HEK293T (cell line): ENCODE measurements around the gene PYGO2.
A peak's percentile ranks its signal among the peaks of the same experiment; 100 is the strongest.

Source experiments
- CTCF ChIA-PET: fragments of 350-600 bp; formaldehyde crosslinking; extraction: SDS; loops from one replicate; lab custom pipeline; 2021; ENCODE audit warnings: antibody characterized with exemption, inconsistent platforms; lab: Yijun Ruan, JAX
- POLR2A ChIA-PET: fragments of 350-600 bp; formaldehyde crosslinking; extraction: SDS; loops from one replicate; lab custom pipeline; 2020; ENCODE audit warnings: antibody characterized with exemption, inconsistent platforms; lab: Yijun Ruan, JAX
- DNase-seq: peaks from one replicate; pipeline ENCODE4 v3.0.0; 2012; ENCODE audit warnings: mixed read lengths; ENCODE audit errors: extremely low spot score
- ARNT ChIP-seq: fragments of 450-650 bp; IDR thresholded peaks from 2 replicates; pipeline ENCODE4 v1.6.1; 2017; ENCODE audit warnings: mild to moderate bottlenecking
- BHLHE40 ChIP-seq: fragments of 450-650 bp; IDR thresholded peaks from 2 replicates; pipeline ENCODE4 v1.6.1; 2016; ENCODE audit warnings: mild to moderate bottlenecking, moderate library complexity, borderline replicate concordance
- CTBP1 ChIP-seq: fragments of 450-650 bp; IDR thresholded peaks from 2 replicates; pipeline ENCODE4 v1.6.1; 2016; ENCODE audit warnings: borderline replicate concordance
- ELF4 ChIP-seq: fragments of 450-650 bp; IDR thresholded peaks from 2 replicates; pipeline ENCODE4 v1.6.1; 2017; ENCODE audit warnings: antibody characterized with exemption
- FOXA1 ChIP-seq: fragments of 450-650 bp; IDR thresholded peaks from 2 replicates; pipeline ENCODE4 v1.6.1; 2016; ENCODE audit warnings: mild to moderate bottlenecking
- FOXK2 ChIP-seq: fragments of 450-650 bp; IDR thresholded peaks from 2 replicates; pipeline ENCODE4 v1.6.1; 2016; ENCODE audit warnings: mild to moderate bottlenecking
- FOXM1 ChIP-seq: fragments of 450-650 bp; IDR thresholded peaks from 2 replicates; pipeline ENCODE4 v1.6.1; 2017; ENCODE audit warnings: mild to moderate bottlenecking, borderline replicate concordance
- HDGF ChIP-seq: fragments of 450-650 bp; IDR thresholded peaks from 2 replicates; pipeline ENCODE4 v1.6.1; 2017; ENCODE audit warnings: antibody characterized with exemption, borderline replicate concordance
- L3MBTL2 ChIP-seq: fragments of 450-650 bp; conservative IDR thresholded peaks from 2 replicates; pipeline ENCODE4 v1.6.1; 2016; ENCODE audit warnings: mild to moderate bottlenecking
- LEF1 ChIP-seq: fragments of 450-650 bp; IDR thresholded peaks from 2 replicates; pipeline ENCODE4 v1.6.1; 2017; ENCODE audit warnings: mild to moderate bottlenecking, borderline replicate concordance
- NFRKB ChIP-seq: fragments of 450-650 bp; IDR thresholded peaks from 2 replicates; pipeline ENCODE4 v1.6.1; 2016; ENCODE audit warnings: mild to moderate bottlenecking, moderate library complexity
- SP1 ChIP-seq: fragments of 450-650 bp; IDR thresholded peaks from 2 replicates; pipeline ENCODE4 v1.6.1; 2017
- SUZ12 ChIP-seq: fragments of 450-650 bp; IDR thresholded peaks from 2 replicates; pipeline ENCODE4 v1.6.1; 2016; ENCODE audit warnings: mild to moderate bottlenecking
- TARDBP ChIP-seq: fragments of 450-650 bp; IDR thresholded peaks from 2 replicates; pipeline ENCODE4 v1.6.1; 2016
- ZNF384 ChIP-seq: fragments of 450-650 bp; IDR thresholded peaks from 2 replicates; pipeline ENCODE4 v1.6.1; 2016
- TF ChIP-seq, protein P1 (sequence below): fragments of 450-650 bp; IDR thresholded peaks from 2 replicates; pipeline ENCODE4 v1.6.1; 2016

The PYGO2 gene

DNA sequence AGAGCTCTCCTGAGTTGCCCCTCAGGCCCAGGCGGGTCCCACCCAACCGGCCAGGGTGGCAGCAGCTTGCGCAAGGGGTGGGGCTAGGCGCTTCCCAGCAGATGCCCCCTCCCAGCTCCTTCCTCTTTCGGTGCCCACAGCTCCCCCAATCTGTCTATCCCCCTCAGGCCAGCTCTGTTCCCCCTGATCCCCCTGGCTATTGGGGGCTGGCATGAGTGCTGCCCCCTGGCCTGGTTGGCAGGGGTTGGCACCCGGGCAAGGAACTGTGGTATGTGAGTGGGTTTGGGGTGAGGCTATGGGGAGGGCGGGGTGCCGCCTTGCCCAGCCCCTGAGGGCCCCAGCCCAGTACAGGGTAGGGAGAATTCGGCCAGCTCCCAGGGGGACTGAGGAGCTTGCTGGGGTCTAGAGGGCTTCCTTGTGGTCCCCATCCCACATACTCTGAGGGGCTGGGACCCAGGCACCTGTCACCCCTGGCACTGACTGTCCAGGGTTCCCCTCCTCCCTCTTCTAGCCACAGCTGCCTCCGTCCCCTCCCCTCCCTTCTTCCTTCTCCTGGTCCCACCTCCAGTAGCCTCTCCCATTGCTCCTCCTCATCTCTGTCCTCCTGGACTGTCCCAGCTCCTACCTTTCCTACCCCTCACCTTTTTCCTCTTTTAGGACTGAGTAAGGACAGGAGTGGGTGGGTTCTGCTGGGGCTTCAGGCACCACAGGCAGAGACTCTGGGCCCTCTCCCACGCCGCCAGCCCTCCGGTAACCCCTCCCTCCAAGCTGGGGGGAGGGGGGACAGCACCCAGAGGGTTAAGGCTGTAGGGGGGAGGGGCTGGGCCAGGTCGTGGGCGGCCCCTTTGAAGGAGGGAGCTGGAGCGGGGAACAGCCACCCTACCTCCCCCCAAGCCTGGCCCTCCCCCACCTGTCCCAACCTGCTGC lies 46.7 kb upstream of the PYGO2 start:
- ChIA-PET POLR2A (interaction anchor here (0.6 to 2.4 kb wide), 5 partner anchors 9 to 47 kb away, joined by 3 to 9 read pairs (median 3); partner anchors contain the start of gene FLAD1), CTCF (interaction anchor here (0.7 kb wide), 1 partner anchor 9 kb away, joined by 5 read pairs; no protein-coding TSS in a partner anchor)
- TF ChIP-seq TARDBP: no peak
- no peak for TF ChIP-seq CTBP1
- no peak for TF ChIP-seq BHLHE40
- DNase-seq: no peak

DNA sequence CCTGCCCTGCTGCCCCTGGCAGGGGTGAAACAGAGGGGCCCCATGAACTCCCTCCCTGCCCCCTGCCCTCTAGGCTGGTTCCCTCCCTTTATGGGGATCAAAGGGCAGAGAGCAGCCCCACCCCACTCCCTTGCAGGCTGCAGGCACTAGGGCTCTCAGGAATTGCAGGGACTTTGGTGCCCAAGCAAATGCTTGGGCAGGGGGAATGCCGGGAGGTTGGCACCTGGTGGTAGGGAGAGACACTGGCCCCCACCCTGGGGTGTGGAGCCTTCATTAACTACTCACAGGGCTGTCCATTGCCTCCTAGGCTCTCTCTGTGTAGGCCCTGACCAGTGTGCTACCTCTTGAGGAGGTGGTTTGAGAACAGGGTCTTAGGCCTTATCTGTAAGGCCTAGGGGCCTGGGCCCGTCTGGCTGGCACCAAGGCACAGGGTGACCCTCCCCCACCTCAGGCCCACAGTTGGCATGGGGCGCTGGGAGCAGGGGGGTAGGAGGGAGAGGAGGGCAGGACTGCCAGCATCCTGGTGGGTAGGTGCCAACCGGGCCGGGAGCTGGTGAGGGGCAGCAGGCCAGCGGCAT lies 45.8 kb upstream of the PYGO2 start:
- POLR2A ChIA-PET: interaction anchor here (1.2 to 2.4 kb wide), 4 partner anchors 8 to 46 kb away, joined by 3 to 9 read pairs (median 4); no protein-coding TSS in a partner anchor
- CTCF ChIA-PET: interaction anchor here (0.7 kb wide), 1 partner anchor 847 kb away, joined by 4 read pairs; no protein-coding TSS in a partner anchor
- no peak for TF ChIP-seq CTBP1
- TF ChIP-seq, protein P1, sequence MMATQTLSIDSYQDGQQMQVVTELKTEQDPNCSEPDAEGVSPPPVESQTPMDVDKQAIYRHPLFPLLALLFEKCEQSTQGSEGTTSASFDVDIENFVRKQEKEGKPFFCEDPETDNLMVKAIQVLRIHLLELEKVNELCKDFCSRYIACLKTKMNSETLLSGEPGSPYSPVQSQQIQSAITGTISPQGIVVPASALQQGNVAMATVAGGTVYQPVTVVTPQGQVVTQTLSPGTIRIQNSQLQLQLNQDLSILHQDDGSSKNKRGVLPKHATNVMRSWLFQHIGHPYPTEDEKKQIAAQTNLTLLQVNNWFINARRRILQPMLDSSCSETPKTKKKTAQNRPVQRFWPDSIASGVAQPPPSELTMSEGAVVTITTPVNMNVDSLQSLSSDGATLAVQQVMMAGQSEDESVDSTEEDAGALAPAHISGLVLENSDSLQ: no peak
- TF ChIP-seq ZNF384: no peak
- TF ChIP-seq ELF4: no peak
- no peak for TF ChIP-seq TARDBP
- no peak for TF ChIP-seq FOXA1
- no peak for TF ChIP-seq LEF1
- TF ChIP-seq FOXM1: no peak
- no peak for TF ChIP-seq L3MBTL2
- TF ChIP-seq HDGF: no peak
- no peak for TF ChIP-seq SUZ12
- TF ChIP-seq SP1: no peak
- TF ChIP-seq ARNT: no peak
- TF ChIP-seq BHLHE40: no peak
- no peak for TF ChIP-seq NFRKB
- no peak for TF ChIP-seq FOXK2
- DNase-seq: no peak

- POLR2A ChIA-PET: interaction anchor here (1.4 to 2.4 kb wide), 2 partner anchors 8 to 11 kb away, joined by 4 to 9 read pairs; no protein-coding TSS in a partner anchor
- peak; percentile 59 for DNase-seq
- CTCF ChIA-PET: interaction anchor here (0.7 kb wide), 1 partner anchor 846 kb away, joined by 4 read pairs; no protein-coding TSS in a partner anchor
- TF ChIP-seq ZNF384: no peak
- TF ChIP-seq FOXK2: no peak
- TF ChIP-seq HDGF: no peak
- no peak for TF ChIP-seq TARDBP
- no peak for TF ChIP-seq SUZ12
- no peak for TF ChIP-seq LEF1
Measured at GRCh38 chr1:155006601-155007101, 45.1 kb upstream of the PYGO2 start.

GRCh38 chr1:155005076-155006011 lies 43.8 kb upstream of the PYGO2 start:
- no peak for DNase-seq
- POLR2A ChIA-PET: interaction anchor here (1.1 to 2.0 kb wide), 3 partner anchors 9 to 49 kb away, joined by 3 to 17 read pairs (median 8); no protein-coding TSS in a partner anchor
- CTCF ChIA-PET: no interaction called here
- TF ChIP-seq ARNT (no peak), ELF4 (no peak), FOXM1 (no peak), FOXK2 (no peak), ZNF384 (no peak), LEF1 (no peak), TARDBP (no peak), BHLHE40 (no peak), HDGF (no peak), SUZ12 (no peak), NFRKB (no peak)
- TF ChIP-seq, protein P1: no peak

DNA sequence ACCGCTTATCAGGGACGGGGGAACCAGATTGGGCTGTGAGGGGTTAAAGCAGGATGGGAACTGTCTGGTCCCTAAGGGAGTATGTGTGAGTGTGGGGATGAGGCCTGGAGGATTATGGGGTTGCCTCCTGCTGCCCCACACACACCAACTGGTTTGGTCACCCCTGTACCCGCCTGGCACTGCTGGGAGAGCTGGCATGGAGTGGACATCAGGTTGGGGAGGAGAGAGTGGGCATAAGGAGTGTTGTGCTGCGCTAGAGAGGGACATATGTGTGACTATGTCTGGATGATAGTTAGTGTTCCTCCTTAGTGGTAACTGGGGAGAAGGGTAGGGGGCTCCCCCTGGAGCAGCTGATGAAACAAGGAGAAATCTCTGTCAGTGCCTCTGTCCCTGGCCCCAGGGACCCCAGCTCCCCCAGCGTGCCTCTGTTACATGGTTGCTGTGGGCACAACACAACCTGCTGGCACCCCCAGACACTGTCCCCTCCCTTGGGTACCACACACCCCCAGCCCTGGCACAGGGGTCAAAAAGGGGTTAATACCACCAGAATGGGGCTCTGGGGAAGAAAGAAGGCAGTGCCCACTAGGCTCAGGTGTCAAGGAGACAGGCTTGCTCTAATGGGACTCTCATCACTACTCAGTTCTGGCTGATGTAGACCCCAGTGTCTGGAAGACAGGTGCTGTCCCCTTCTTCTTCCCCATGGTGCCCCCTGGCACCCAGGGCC lies 42.9 kb upstream of the PYGO2 start:
- TF ChIP-seq, protein P1: no peak
- TF ChIP-seq SUZ12 (no peak), TARDBP (no peak), FOXA1 (no peak)
- no peak for DNase-seq
- CTCF ChIA-PET: no interaction called here
- POLR2A ChIA-PET: interaction anchor here (0.8 to 2.0 kb wide), 9 partner anchors 8 to 169 kb away, joined by 3 to 17 read pairs (median 5); partner anchors contain the start of genes ADAM15, CKS1B, FLAD1 and KRTCAP2
